Mesothelial cell of epicardium (in vitro differentiated cells): ENCODE data around the gene PIGR. TPM values are rescaled to one million over a fixed set of nuclear protein-coding genes. Genes with fewer than 3 reads are reported as not detected.

ENCODE experiments used
- DNase-seq, 2 experiments: peaks; one replicate each; pipeline ENCODE4 v3.0.0; 2021; ENCODE audit warnings: low spot score in 2 of 2; ENCODE audit not compliant: unreplicated experiment in 2 of 2
- H3K27ac Mint-ChIP-seq: 2 replicates; pipeline ENCODE4 v1.8.0; 2021; ENCODE audit warnings: mixed read lengths
- H3K27me3 Mint-ChIP-seq: 2 replicates; pipeline ENCODE4 v1.8.0; 2021; ENCODE audit warnings: low read depth, mixed read lengths
- H3K36me3 Mint-ChIP-seq: 2 replicates; pipeline ENCODE4 v1.8.0; 2021; ENCODE audit warnings: mixed read lengths
- H3K4me1 Mint-ChIP-seq: 2 replicates; pipeline ENCODE4 v1.8.0; 2021; ENCODE audit warnings: mixed read lengths
- H3K4me3 Mint-ChIP-seq: 2 replicates; pipeline ENCODE4 v1.8.0; 2021; ENCODE audit warnings: mild to moderate bottlenecking, moderate library complexity, mixed read lengths
- H3K9me3 Mint-ChIP-seq: 2 replicates; pipeline ENCODE4 v1.8.0; 2021; ENCODE audit warnings: mixed read lengths
- total RNA-seq: library from RNA; stranded (reverse); gene quantifications from 3 replicates; pipeline ENCODE4 v1.2.1, GENCODE V29; 2021
- TF ChIP-seq, protein P1 (sequence below): fragments of 200-600 bp; sonication (generic); IDR thresholded peaks from one replicate; pipeline ENCODE4 v1.5.0; 2021; ENCODE audit warnings: antibody characterized with exemption; ENCODE audit not compliant: unreplicated experiment

PIGR gene
- total RNA-seq, 1 donor from 2014 or later: not detected

DNA sequence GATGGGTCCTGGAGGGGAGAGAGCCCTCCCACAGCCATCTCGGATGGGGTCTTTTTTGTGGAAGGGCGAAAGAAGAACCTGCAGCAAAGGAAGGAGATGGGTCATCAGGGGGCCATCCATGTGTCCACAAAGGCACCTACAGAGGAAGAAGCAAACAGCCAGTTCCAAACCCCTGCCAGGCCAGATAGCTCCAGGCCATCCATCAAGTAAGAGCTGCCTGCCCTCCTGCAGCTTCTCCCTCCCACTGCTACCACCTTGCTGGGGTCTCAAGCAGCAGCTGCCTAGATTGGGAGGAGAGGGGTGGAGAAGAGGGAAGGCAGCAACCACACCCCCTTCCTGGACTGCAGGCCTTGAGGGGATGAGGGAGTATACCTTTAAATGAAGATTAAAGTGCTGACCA is 19.5 kb upstream of the PIGR start:
- TF ChIP-seq, protein P1, sequence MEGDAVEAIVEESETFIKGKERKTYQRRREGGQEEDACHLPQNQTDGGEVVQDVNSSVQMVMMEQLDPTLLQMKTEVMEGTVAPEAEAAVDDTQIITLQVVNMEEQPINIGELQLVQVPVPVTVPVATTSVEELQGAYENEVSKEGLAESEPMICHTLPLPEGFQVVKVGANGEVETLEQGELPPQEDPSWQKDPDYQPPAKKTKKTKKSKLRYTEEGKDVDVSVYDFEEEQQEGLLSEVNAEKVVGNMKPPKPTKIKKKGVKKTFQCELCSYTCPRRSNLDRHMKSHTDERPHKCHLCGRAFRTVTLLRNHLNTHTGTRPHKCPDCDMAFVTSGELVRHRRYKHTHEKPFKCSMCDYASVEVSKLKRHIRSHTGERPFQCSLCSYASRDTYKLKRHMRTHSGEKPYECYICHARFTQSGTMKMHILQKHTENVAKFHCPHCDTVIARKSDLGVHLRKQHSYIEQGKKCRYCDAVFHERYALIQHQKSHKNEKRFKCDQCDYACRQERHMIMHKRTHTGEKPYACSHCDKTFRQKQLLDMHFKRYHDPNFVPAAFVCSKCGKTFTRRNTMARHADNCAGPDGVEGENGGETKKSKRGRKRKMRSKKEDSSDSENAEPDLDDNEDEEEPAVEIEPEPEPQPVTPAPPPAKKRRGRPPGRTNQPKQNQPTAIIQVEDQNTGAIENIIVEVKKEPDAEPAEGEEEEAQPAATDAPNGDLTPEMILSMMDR: no peak
- no peak for DNase-seq
- H3K36me3 Mint-ChIP-seq: no peaks in the 10 kb centered on the region
- H3K9me3 Mint-ChIP-seq: no peaks in the 10 kb centered on the region
- peaks cover 35% of the 10 kb centered on the region for H3K27me3 Mint-ChIP-seq
- no peak overlapping the region for H3K27ac Mint-ChIP-seq
- peaks cover 6% of the 10 kb centered on the region for H3K4me1 Mint-ChIP-seq
- no peak overlapping the region for H3K4me3 Mint-ChIP-seq

- DNase-seq: no peak
- Mint-ChIP-seq H3K9me3 (no peaks in the 10 kb centered on the region), H3K27ac (no peak overlapping the region), H3K4me3 (no peak overlapping the region), H3K4me1 (peaks cover 6% of the 10 kb centered on the region), H3K27me3 (peaks cover 17% of the 10 kb centered on the region), H3K36me3 (no peaks in the 10 kb centered on the region)
- TF ChIP-seq, protein P1: no peak
These were observed 17.5 kb upstream of the PIGR start for GRCh38 chr1:206963740-206964139.

GRCh38 chr1:206963119-206963712 is 16.9 kb upstream of the PIGR start:
- H3K27ac Mint-ChIP-seq: no peak overlapping the region
- peaks cover 12% of the 10 kb centered on the region for H3K27me3 Mint-ChIP-seq
- H3K9me3 Mint-ChIP-seq: no peaks in the 10 kb centered on the region
- H3K4me3 Mint-ChIP-seq: no peak overlapping the region
- DNase-seq: no peak
- no peaks in the 10 kb centered on the region for H3K36me3 Mint-ChIP-seq
- TF ChIP-seq, protein P1: no peak
- peaks cover 6% of the 10 kb centered on the region for H3K4me1 Mint-ChIP-seq

- Mint-ChIP-seq H3K4me3 (no peak overlapping the region), H3K36me3 (no peaks in the 10 kb centered on the region), H3K27ac (no peak overlapping the region), H3K27me3 (peaks cover 2% of the 10 kb centered on the region), H3K4me1 (peaks cover 6% of the 10 kb centered on the region), H3K9me3 (no peaks in the 10 kb centered on the region)
- TF ChIP-seq, protein P1: no peak
- no peak for DNase-seq
These were observed 16.0 kb upstream of the PIGR start for GRCh38 chr1:206962272-206962671.

- DNase-seq: no peak
- H3K27me3 Mint-ChIP-seq: peaks cover 2% of the 10 kb centered on the region
- TF ChIP-seq, protein P1: no peak
- peaks cover 6% of the 10 kb centered on the region for H3K4me1 Mint-ChIP-seq
- no peak overlapping the region for H3K27ac Mint-ChIP-seq
- H3K36me3 Mint-ChIP-seq: no peaks in the 10 kb centered on the region
- H3K4me3 Mint-ChIP-seq: no peak overlapping the region
- no peaks in the 10 kb centered on the region for H3K9me3 Mint-ChIP-seq
These were observed 15.4 kb upstream of the PIGR start for GRCh38 chr1:206961668-206962067.
